Measurements from ENCODE around the gene LMAN2. TPM values are rescaled to one million over a fixed set of nuclear protein-coding genes. Genes with fewer than 3 reads are reported as not detected.
A peak's percentile ranks its signal among the peaks of the same experiment; 100 is the strongest.

Gene LMAN2
- total and polyA plus RNA-seq, 8 donors = 101 to 155 (median 108) TPM

- no peak overlapping the region for H3K4me3 ChIP-seq
- peaks cover 7 to 31% of the 10 kb centered on the region in 2 donors for H3K4me1 ChIP-seq
- no peaks in the 10 kb centered on the region for H3K27me3 ChIP-seq
- intact Hi-C loops (cut with DNase I) = no loop called here
- ATAC-seq (no peak), DNase-seq (no peak)
- H3K27ac ChIP-seq = no peak overlapping the region
- H3K36me3 ChIP-seq = peaks cover 0 to 7% of the 10 kb centered on the region in 2 donors
- TF ChIP-seq, protein P1, sequence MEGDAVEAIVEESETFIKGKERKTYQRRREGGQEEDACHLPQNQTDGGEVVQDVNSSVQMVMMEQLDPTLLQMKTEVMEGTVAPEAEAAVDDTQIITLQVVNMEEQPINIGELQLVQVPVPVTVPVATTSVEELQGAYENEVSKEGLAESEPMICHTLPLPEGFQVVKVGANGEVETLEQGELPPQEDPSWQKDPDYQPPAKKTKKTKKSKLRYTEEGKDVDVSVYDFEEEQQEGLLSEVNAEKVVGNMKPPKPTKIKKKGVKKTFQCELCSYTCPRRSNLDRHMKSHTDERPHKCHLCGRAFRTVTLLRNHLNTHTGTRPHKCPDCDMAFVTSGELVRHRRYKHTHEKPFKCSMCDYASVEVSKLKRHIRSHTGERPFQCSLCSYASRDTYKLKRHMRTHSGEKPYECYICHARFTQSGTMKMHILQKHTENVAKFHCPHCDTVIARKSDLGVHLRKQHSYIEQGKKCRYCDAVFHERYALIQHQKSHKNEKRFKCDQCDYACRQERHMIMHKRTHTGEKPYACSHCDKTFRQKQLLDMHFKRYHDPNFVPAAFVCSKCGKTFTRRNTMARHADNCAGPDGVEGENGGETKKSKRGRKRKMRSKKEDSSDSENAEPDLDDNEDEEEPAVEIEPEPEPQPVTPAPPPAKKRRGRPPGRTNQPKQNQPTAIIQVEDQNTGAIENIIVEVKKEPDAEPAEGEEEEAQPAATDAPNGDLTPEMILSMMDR (IDR thresholded peaks at IDR 0.05) = no peak
- no peaks in the 10 kb centered on the region for H3K9me3 ChIP-seq
Measured at GRCh38 chr5:177374211-177374610, 22.7 kb upstream of the LMAN2 start.

- Histone ChIP-seq H3K36me3 (peaks cover 0 to 8% of the 10 kb centered on the region in 2 donors), H3K27ac (no peak overlapping the region), H3K4me1 (peaks cover 7 to 33% of the 10 kb centered on the region in 2 donors), H3K9me3 (no peaks in the 10 kb centered on the region), H3K4me3 (no peak overlapping the region), H3K27me3 (no peaks in the 10 kb centered on the region)
- ATAC-seq (no peak), DNase-seq (no peak)
- intact Hi-C loops (cut with DNase I) = no loop called here
- TF ChIP-seq, protein P1 (IDR thresholded peaks at IDR 0.05) = no peak
Measured at GRCh38 chr5:177373806-177374205, 22.3 kb upstream of the LMAN2 start.

GRCh38 chr5:177372910-177373309, 21.4 kb upstream of the LMAN2 start:
- TF ChIP-seq, protein P1 (IDR thresholded peaks at IDR 0.05) = no peak
- peak overlapping the region in 1 of 2 donors; percentile 77 for H3K27ac ChIP-seq
- no peak for DNase-seq

GRCh38 chr5:177372034-177372896, 20.8 kb upstream of the LMAN2 start:
- H3K4me3 ChIP-seq = peak overlapping the region in 1 of 2 donors; percentile 37
- TF ChIP-seq, protein P1 (IDR thresholded peaks at IDR 0.05) = no peak
- peaks cover 0 to 24% of the 10 kb centered on the region in 2 donors for H3K36me3 ChIP-seq
- H3K27ac ChIP-seq = peak overlapping the region in 1 of 2 donors; percentile 77
- peaks cover 11 to 45% of the 10 kb centered on the region in 2 donors for H3K4me1 ChIP-seq
- no peaks in the 10 kb centered on the region for H3K9me3 ChIP-seq
- DNase-seq (no peak), ATAC-seq (no peak)
- H3K27me3 ChIP-seq = no peaks in the 10 kb centered on the region
- intact Hi-C loops (cut with DNase I) = no loop called here

More at GRCh38 chr5:177372910-177373309, 21.4 kb upstream of the LMAN2 start:
- Histone ChIP-seq H3K9me3 (no peaks in the 10 kb centered on the region), H3K36me3 (peaks cover 0 to 17% of the 10 kb centered on the region in 2 donors), H3K4me3 (no peak overlapping the region), H3K4me1 (peaks cover 7 to 39% of the 10 kb centered on the region in 2 donors), H3K27me3 (no peaks in the 10 kb centered on the region)
- intact Hi-C loops (cut with DNase I) = no loop called here
- no peak for ATAC-seq
